H9 (cell line): ENCODE results near the gene RNF13. TPM values are rescaled to one million over a fixed set of nuclear protein-coding genes. Genes with fewer than 3 reads are reported as not detected.

Experiments used
- DNase-seq: peaks from one replicate; pipeline ENCODE4 v3.0.0-alpha.2; 2017
- H2AFZ ChIP-seq: one replicate; pipeline ENCODE4 v1.6.1; 2013; ENCODE audit warnings: mild to moderate bottlenecking, low read length, control low read depth, moderate library complexity
- H2AK5ac ChIP-seq: 2 replicates; pipeline ENCODE4 v1.6.1; 2013; ENCODE audit warnings: low read length, control low read depth, mixed read lengths; ENCODE audit not compliant: insufficient read length
- H2BK120ac ChIP-seq: one replicate; pipeline ENCODE4 v1.6.1; 2013; ENCODE audit warnings: low read depth, mild to moderate bottlenecking, low read length, control low read depth, inconsistent platforms; ENCODE audit not compliant: poor library complexity, severe bottlenecking
- H2BK12ac ChIP-seq: 2 replicates; pipeline ENCODE4 v1.6.1; 2013; ENCODE audit warnings: low read length, control low read depth, mixed read lengths, low read depth; ENCODE audit not compliant: insufficient read length
- H2BK15ac ChIP-seq: 2 replicates; pipeline ENCODE4 v1.6.1; 2013; ENCODE audit warnings: low read depth, low read length, control low read depth
- H2BK20ac ChIP-seq: one replicate; pipeline ENCODE4 v1.6.1; 2013; ENCODE audit warnings: low read depth, mild to moderate bottlenecking, low read length, control low read depth, inconsistent platforms; ENCODE audit not compliant: poor library complexity, severe bottlenecking
- H2BK5ac ChIP-seq: 2 replicates; pipeline ENCODE4 v1.6.1; 2013; ENCODE audit warnings: low read length, control low read depth, mixed read lengths; ENCODE audit not compliant: insufficient read length
- H3K14ac ChIP-seq: 2 replicates; pipeline ENCODE4 v1.6.1; 2013; ENCODE audit warnings: low read length, control low read depth; ENCODE audit not compliant: insufficient read depth
- H3K18ac ChIP-seq: 2 replicates; pipeline ENCODE4 v1.6.1; 2013; ENCODE audit warnings: low read depth, mild to moderate bottlenecking, mixed read lengths, low read length, control low read depth; ENCODE audit not compliant: insufficient read length
- H3K23ac ChIP-seq: 2 replicates; pipeline ENCODE4 v1.6.1; 2013; ENCODE audit warnings: low read length, control low read depth, mixed read lengths, low read depth; ENCODE audit not compliant: insufficient read length
- H3K23me2 ChIP-seq: 2 replicates; pipeline ENCODE4 v1.6.1; 2013; ENCODE audit warnings: low read depth, mild to moderate bottlenecking, mixed read lengths, low read length, control low read depth; ENCODE audit not compliant: insufficient read length, poor library complexity, severe bottlenecking
- H3K27ac ChIP-seq: 2 replicates; pipeline ENCODE4 v1.5.1; 2013; ENCODE audit warnings: low read length, control low read depth, mixed read lengths, low read depth; ENCODE audit not compliant: insufficient read length
- H3K27me3 ChIP-seq: 2 replicates; pipeline ENCODE4 v1.6.1; 2013; ENCODE audit warnings: low read length, control low read depth, inconsistent platforms; ENCODE audit not compliant: insufficient read depth
- H3K4ac ChIP-seq: 2 replicates; pipeline ENCODE4 v1.6.1; 2013; ENCODE audit warnings: low read depth, mild to moderate bottlenecking, control low read depth, inconsistent platforms, low read length, moderate library complexity
- H3K4me1 ChIP-seq: 2 replicates; pipeline ENCODE4 v1.6.1; 2013; ENCODE audit warnings: low read length, control low read depth, inconsistent platforms; ENCODE audit not compliant: insufficient read depth
- H3K4me2 ChIP-seq: 2 replicates; pipeline ENCODE4 v1.6.1; 2013; ENCODE audit warnings: low read length, control low read depth, mixed read lengths; ENCODE audit not compliant: insufficient read length, insufficient read depth
- H3K56ac ChIP-seq: 2 replicates; pipeline ENCODE4 v1.6.1; 2013; ENCODE audit warnings: low read depth, mild to moderate bottlenecking, mixed read lengths, low read length, control low read depth; ENCODE audit not compliant: insufficient read length
- H3K79me1 ChIP-seq: 2 replicates; pipeline ENCODE4 v1.6.1; 2013; ENCODE audit warnings: low read depth, mild to moderate bottlenecking, moderate library complexity, low read length, control low read depth, inconsistent platforms; ENCODE audit not compliant: insufficient read depth, poor library complexity, severe bottlenecking
- H3K79me2 ChIP-seq: 2 replicates; pipeline ENCODE4 v1.6.1; 2013; ENCODE audit warnings: low read length, control low read depth, inconsistent platforms; ENCODE audit not compliant: insufficient read depth
- H3K9ac ChIP-seq: 2 replicates; pipeline ENCODE4 v1.6.1; 2013; ENCODE audit warnings: low read length, control low read depth, mixed read lengths; ENCODE audit not compliant: insufficient read length; ENCODE audit errors: extremely low read depth
- H3K9me3 ChIP-seq: one replicate; pipeline ENCODE4 v1.6.1; 2013; ENCODE audit warnings: low read depth, low read length, inconsistent platforms; ENCODE audit not compliant: control insufficient read depth
- H3T11ph ChIP-seq: one replicate; pipeline ENCODE4 v1.6.1; 2013; ENCODE audit warnings: mild to moderate bottlenecking, low read length, control low read depth, inconsistent platforms
- H4K20me1 ChIP-seq: one replicate; pipeline ENCODE4 v1.6.1; 2013; ENCODE audit not compliant: control insufficient read depth, insufficient read length, insufficient read depth
- H4K5ac ChIP-seq: 2 replicates; pipeline ENCODE4 v1.6.1; 2013; ENCODE audit warnings: low read depth, mild to moderate bottlenecking, mixed read lengths, low read length, control low read depth; ENCODE audit not compliant: insufficient read length
- H4K8ac ChIP-seq: replicated peaks from 2 replicates; pipeline ENCODE4 v1.6.1; 2013; ENCODE audit warnings: low read length, control low read depth, mixed read lengths, low read depth; ENCODE audit not compliant: insufficient read length
- H4K91ac ChIP-seq: 2 replicates; pipeline ENCODE4 v1.6.1; 2013; ENCODE audit warnings: low read depth, mild to moderate bottlenecking, moderate library complexity, mixed read lengths, low read length, control low read depth; ENCODE audit not compliant: insufficient read length
- H3K27ac Mint-ChIP-seq, 3 experiments: 2 replicates in 2 of 3; 3 replicates in 1 of 3; pipeline ENCODE4 v1.8.0; 2020 to 2021; ENCODE audit warnings: mixed read lengths in 3 of 3, mild to moderate bottlenecking in 1 of 3, moderate library complexity in 1 of 3
- H3K27me3 Mint-ChIP-seq: 2 replicates; pipeline ENCODE4 v1.8.0; 2021; ENCODE audit warnings: low read depth, mild to moderate bottlenecking, moderate library complexity, mixed read lengths
- H3K36me3 Mint-ChIP-seq, 3 experiments: 2 replicates in 2 of 3; 3 replicates in 1 of 3; pipeline ENCODE4 v1.8.0; 2020 to 2021; ENCODE audit warnings: low read depth in 3 of 3, mixed read lengths in 3 of 3; ENCODE audit not compliant: insufficient read depth in 1 of 3
- H3K4me1 Mint-ChIP-seq, 2 experiments: 2 replicates each; pipeline ENCODE4 v1.8.0; 2020; ENCODE audit warnings: mixed read lengths in 2 of 2
- H3K4me3 Mint-ChIP-seq, 2 experiments: 2 replicates in 1 of 2; 3 replicates in 1 of 2; pipeline ENCODE4 v1.8.0; 2020 to 2021; ENCODE audit warnings: mild to moderate bottlenecking in 2 of 2, mixed read lengths in 2 of 2, moderate library complexity in 1 of 2
- H3K9me3 Mint-ChIP-seq, 2 experiments: 2 replicates in 1 of 2; 3 replicates in 1 of 2; pipeline ENCODE4 v1.8.0; 2020; ENCODE audit warnings: mild to moderate bottlenecking in 2 of 2, mixed read lengths in 2 of 2, moderate library complexity in 1 of 2
- CTCF ChIP-seq: fragments of 200-600 bp; sonication (generic); conservative IDR thresholded peaks from 3 replicates; pipeline ENCODE4 v1.8.0; 2021; ENCODE audit warnings: antibody characterized with exemption, mild to moderate bottlenecking
- WGBS: extraction: QIAGEN DNeasy Blood & Tissue Kit; methylation state at CpG from one replicate; pipeline ENCODE4 v1.1.7; 2013; ENCODE audit warnings: missing lambda C conversion rate, low lambda C conversion rate, mixed read lengths; ENCODE audit not compliant: insufficient read length; ENCODE audit errors: extremely low coverage; 5-methylcytosine and 5-hydroxymethylcytosine counted together
- total RNA-seq: library from RNA; stranded (reverse); gene quantifications from 2 replicates; pipeline ENCODE4 v1.2.1, GENCODE V29; 2021

The RNF13 gene
- total RNA-seq, 1 experiment from 2014 or later: 23.4 TPM

- H3K4ac ChIP-seq: no peak overlapping the region
- H3K79me1 ChIP-seq: no peaks in the 10 kb centered on the region
- H3K23ac ChIP-seq: no peak overlapping the region
- H3K9me3 ChIP-seq: no peaks in the 10 kb centered on the region
- no peak overlapping the region for H2BK120ac ChIP-seq
- H2AK5ac ChIP-seq: no peak overlapping the region
- no peak overlapping the region for H2BK20ac ChIP-seq
- H3K79me2 ChIP-seq: no peaks in the 10 kb centered on the region
- H3K56ac ChIP-seq: no peak overlapping the region
- TF ChIP-seq CTCF: no peak
- no peak overlapping the region for H2AFZ ChIP-seq
- H3K4me1 ChIP-seq: no peaks in the 10 kb centered on the region; the same call in 1 of the 2 replicates
- H3K36me3 Mint-ChIP-seq: peaks cover 6 to 18% (median 10%) of the 10 kb centered on the region in 3 experiments; a peak in 6 of 7 replicates
- H3K18ac ChIP-seq: no peak overlapping the region
- no peaks in the 10 kb centered on the region for H3K23me2 ChIP-seq
- no peak overlapping the region for H4K5ac ChIP-seq
- no peak overlapping the region for H3T11ph ChIP-seq
- peaks cover 21 to 24% of the 10 kb centered on the region in 2 experiments for H3K4me1 Mint-ChIP-seq
- H3K9ac ChIP-seq: no peak overlapping the region
- peaks cover 14 to 16% of the 10 kb centered on the region in 2 experiments for H3K9me3 Mint-ChIP-seq
- no peaks in the 10 kb centered on the region for H4K20me1 ChIP-seq
- H3K27me3 ChIP-seq: no peaks in the 10 kb centered on the region
- no peak overlapping the region for H3K27ac Mint-ChIP-seq
- H2BK15ac ChIP-seq: no peak overlapping the region
- no CpG with 5 or more reads among the region's 1 CpG for WGBS
- no peak overlapping the region for H3K4me2 ChIP-seq
- no peak overlapping the region for H3K27ac ChIP-seq
- H4K8ac ChIP-seq: no peak overlapping the region
- H3K4me3 Mint-ChIP-seq: no peak overlapping the region
- DNase-seq: no peak
- H2BK12ac ChIP-seq: no peak overlapping the region
- no peak overlapping the region for H3K14ac ChIP-seq
- no peak overlapping the region for H2BK5ac ChIP-seq
- H4K91ac ChIP-seq: no peak overlapping the region
- H3K27me3 Mint-ChIP-seq: no peaks in the 10 kb centered on the region; the same call in 1 of the 2 replicates
Measured at GRCh38 chr3:149990423-149990948, 177.5 kb downstream of the RNF13 start.
